ENCODE measurements around the gene CDK14.

- TF ChIP-seq EZH2 (optimal IDR thresholded peaks at IDR 0.05; ENCODE audit: low read depth, low read length) (no peak), CTCF (IDR thresholded peaks at IDR 0.05; ENCODE audit: low read length) (no peak), EZH2phosphoT487 (IDR thresholded peaks at IDR 0.05; ENCODE audit: low read length) (no peak)
These were observed 639.2 kb downstream of the CDK14 start for GRCh38 chr7:91235211-91235832.
